ENCODE results near the gene PARD3. TPM values are rescaled to one million over a fixed set of nuclear protein-coding genes. Genes with fewer than 3 reads are reported as not detected.

PARD3 gene
- polyA plus RNA-seq, 2 of the 4 experiments (the other 2 are of a cell fraction) = 110 to 200 TPM

GRCh38 chr10:34748357-34748756 is 66.7 kb downstream of the PARD3 start (continued):
- no peak for TF ChIP-seq REST (IDR thresholded peaks at IDR 0.05)
- TF ChIP-seq, protein P1, sequence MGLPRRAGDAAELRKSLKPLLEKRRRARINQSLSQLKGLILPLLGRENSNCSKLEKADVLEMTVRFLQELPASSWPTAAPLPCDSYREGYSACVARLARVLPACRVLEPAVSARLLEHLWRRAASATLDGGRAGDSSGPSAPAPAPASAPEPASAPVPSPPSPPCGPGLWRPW (IDR thresholded peaks at IDR 0.05) = no peak

- H3K27ac ChIP-seq = no peak overlapping the region
- H3K4me2 ChIP-seq = peak overlapping the region; percentile 42
- H3K9me3 ChIP-seq = no peaks in the 10 kb centered on the region
- peaks cover 22% of the 10 kb centered on the region for H3K4me1 ChIP-seq
- TF ChIP-seq FOSL2 (IDR thresholded peaks at IDR 0.05) (no peak), FOSL2 (CRISPR knock-in tag; IDR thresholded peaks at IDR 0.05) (peak; percentile 49), RFX5 (IDR thresholded peaks at IDR 0.05) (no peak), HMGXB4 (CRISPR knock-in tag; IDR thresholded peaks at IDR 0.05; ENCODE audit: borderline replicate concordance) (no peak), HOXA7 (CRISPR knock-in tag; IDR thresholded peaks at IDR 0.05) (no peak), CEBPB (IDR thresholded peaks at IDR 0.05) (0 out of 4 replicates have a peak, but pooled peaks of 1 of the 2 experiments have one; percentile 14)
- ChIA-PET POLR2A (interaction anchor here (0.7 kb wide), 1 partner anchor 115 kb away, joined by 3 read pairs; no protein-coding TSS in a partner anchor), CTCF (interaction anchor here (0.6 to 1.5 kb wide), 3 partner anchors 8 to 331 kb away, joined by 5 to 6 read pairs (median 5); no protein-coding TSS in a partner anchor)
- peak in 1 of 2 experiments; percentile 30; a peak in 1 of 6 replicates for ATAC-seq
- FAIRE-seq = no peak
- no peak for DNase-seq (ENCODE audit: low read depth in 1 of 2, low spot score in 1 of 2)
- WGBS (ENCODE audit: missing lambda C conversion rate) = 52% methylated on average over 4 of the region's 4 CpGs
- no peak overlapping the region for H3K4me3 ChIP-seq
Observed at GRCh38 chr10:34746094-34746493, 69.0 kb downstream of the PARD3 start.

DNA sequence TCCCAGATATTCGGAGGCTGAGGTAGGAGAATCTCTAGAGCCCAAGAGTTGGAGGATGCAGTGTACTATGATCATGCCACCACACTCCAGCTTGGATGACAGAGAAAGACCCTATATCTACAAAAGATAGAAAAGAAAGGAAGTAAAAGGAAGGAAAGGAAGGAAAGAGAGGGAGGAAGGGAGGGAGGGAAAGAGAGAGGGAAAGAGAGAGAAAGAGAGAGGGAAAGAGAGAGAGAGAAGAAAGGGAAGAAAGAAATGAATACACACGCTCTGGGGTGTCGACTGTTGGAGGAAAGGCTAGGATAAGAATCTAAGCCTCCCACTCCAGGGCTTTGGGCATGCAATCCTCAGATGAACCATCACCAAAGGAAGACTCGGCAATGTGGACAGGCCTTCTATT is 69.9 kb downstream of the PARD3 start:
- Histone ChIP-seq H3K4me1 (peaks cover 23% of the 10 kb centered on the region), H3K9me3 (no peaks in the 10 kb centered on the region), H3K4me3 (no peak overlapping the region), H3K4me2 (no peak overlapping the region), H3K27ac (no peak overlapping the region)
- FAIRE-seq (no peak), DNase-seq (ENCODE audit: low read depth in 1 of 2, low spot score in 1 of 2) (no peak), ATAC-seq (no peak)
- TF ChIP-seq, protein P1 (IDR thresholded peaks at IDR 0.05) = no peak
- TF ChIP-seq EHF (CRISPR knock-in tag; IDR thresholded peaks at IDR 0.05) (no peak), NR3C1 (IDR thresholded peaks at IDR 0.05) (no peak), POLR2A (IDR thresholded peaks at IDR 0.05; ENCODE audit: low read length) (no peak), JUNB (IDR thresholded peaks at IDR 0.05) (no peak), MAX (IDR thresholded peaks at IDR 0.05) (no peak), HOXA7 (CRISPR knock-in tag; IDR thresholded peaks at IDR 0.05) (no peak), ELK1 (IDR thresholded peaks at IDR 0.05; ENCODE audit: low read depth, low read length) (no peak), POLR2AphosphoS2 (conservative IDR thresholded peaks at IDR 0.05; ENCODE audit: low read length) (no peak), HMGXB4 (CRISPR knock-in tag; IDR thresholded peaks at IDR 0.05; ENCODE audit: borderline replicate concordance) (no peak), PHF8 (IDR thresholded peaks at IDR 0.05; ENCODE audit: borderline replicate concordance, low read depth) (no peak), KDM5A (IDR thresholded peaks at IDR 0.05) (no peak), FOSL2 (IDR thresholded peaks at IDR 0.05) (no peak), FOSL2 (CRISPR knock-in tag; IDR thresholded peaks at IDR 0.05) (no peak), MAFK (IDR thresholded peaks at IDR 0.05; ENCODE audit: partially characterized antibody) (no peak), ZFP36 (IDR thresholded peaks at IDR 0.05; ENCODE audit: borderline replicate concordance, partially characterized antibody) (no peak), CBX2 (IDR thresholded peaks at IDR 0.05; ENCODE audit: borderline replicate concordance, low read depth) (no peak), HOXB5 (CRISPR knock-in tag; IDR thresholded peaks at IDR 0.05) (no peak)
- TF ChIP-seq, protein P2, sequence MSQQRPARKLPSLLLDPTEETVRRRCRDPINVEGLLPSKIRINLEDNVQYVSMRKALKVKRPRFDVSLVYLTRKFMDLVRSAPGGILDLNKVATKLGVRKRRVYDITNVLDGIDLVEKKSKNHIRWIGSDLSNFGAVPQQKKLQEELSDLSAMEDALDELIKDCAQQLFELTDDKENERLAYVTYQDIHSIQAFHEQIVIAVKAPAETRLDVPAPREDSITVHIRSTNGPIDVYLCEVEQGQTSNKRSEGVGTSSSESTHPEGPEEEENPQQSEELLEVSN (IDR thresholded peaks at IDR 0.05; ENCODE audit: borderline replicate concordance, low read depth) = no peak
- WGBS (ENCODE audit: missing lambda C conversion rate) = 97% methylated on average over 4 of the region's 4 CpGs
- ChIA-PET POLR2A (no interaction called here), CTCF (interaction anchor here (0.6 to 1.0 kb wide), 2 partner anchors 12 to 332 kb away, joined by 5 to 6 read pairs; no protein-coding TSS in a partner anchor)

Measured in A549 (cell line).